ENCODE measurements around the gene COMP. TPM values are rescaled to one million over a fixed set of nuclear protein-coding genes. Genes with fewer than 3 reads are reported as not detected.
"Not testable (repeated sequence)": the region's sequence is repeated elsewhere in the genome, so short reads cannot be mapped to it uniquely, and the experiment has no call there.

COMP gene
- total RNA-seq, 5 donors from 2014 or later (not counting 1 experiment from before 2014, with no cell fraction given): not detected

- Mint-ChIP-seq H3K9me3 (no peaks in the 10 kb centered on the region), H3K36me3 (no peaks in the 10 kb centered on the region), H3K4me3 (no peak overlapping the region), H3K27me3 (no peaks in the 10 kb centered on the region), H3K27ac (no peak overlapping the region), H3K4me1 (peaks cover 0 to 7% (median 3%) of the 10 kb centered on the region in 3 donors)
- 92% methylated on average over 9 of the region's 9 CpGs for WGBS (ENCODE audit: insufficient coverage)
- POLR2A ChIA-PET: interaction anchor here in 1 of 2 donors (0.5 kb wide), 1 partner anchor 220 kb away, joined by 8 read pairs; no protein-coding TSS in a partner anchor
- ATAC-seq (replicated peaks in 1 of 4) (no peak), DNase-seq (no peak)
- no peaks in the 10 kb centered on the region for H3K9me3 ChIP-seq
- H3K27ac ChIP-seq (ENCODE audit: low read length): no peak overlapping the region
- CTCF ChIA-PET: no interaction called here
- H3K27me3 ChIP-seq (replicated peaks in 1 of 2; ENCODE audit: control insufficient read depth in 2 of 2, extremely low read depth in 1 of 2, insufficient read depth in 2 of 2, low read length in 1 of 2): no peaks in the 10 kb centered on the region
- H3K36me3 ChIP-seq (ENCODE audit: control insufficient read depth in 2 of 2, extremely low read depth in 1 of 2, insufficient read depth in 1 of 2, low read length in 1 of 2): peaks cover 0 to 2% of the 10 kb centered on the region in 2 donors
- no peak overlapping the region for H3K4me3 ChIP-seq (ENCODE audit: control insufficient read depth in 1 of 2, extremely low read depth in 1 of 2, low read length in 1 of 2)
- no peaks in the 10 kb centered on the region for H3K4me1 ChIP-seq (ENCODE audit: control insufficient read depth in 1 of 2, extremely low read depth in 1 of 2, insufficient read depth in 2 of 2, low read length in 2 of 2)
Measured at GRCh38 chr19:18735752-18736151, 55.4 kb downstream of the COMP start.

- 95% methylated on average over 12 of the region's 14 CpGs for WGBS (ENCODE audit: insufficient coverage)
- POLR2A ChIA-PET: interaction anchor here in 1 of 2 donors (0.5 kb wide), 1 partner anchor 221 kb away, joined by 8 read pairs; no protein-coding TSS in a partner anchor
- no peak overlapping the region for H3K4me3 ChIP-seq (ENCODE audit: control insufficient read depth in 1 of 2, extremely low read depth in 1 of 2, low read length in 1 of 2)
Measured at GRCh38 chr19:18735324-18735723, 55.8 kb downstream of the COMP start.

GRCh38 chr19:18733762-18734332, 57.3 kb downstream of the COMP start:
- H3K36me3 Mint-ChIP-seq; H3K4me3 ChIP-seq (ENCODE audit: control insufficient read depth in 1 of 2, extremely low read depth in 1 of 2, low read length in 1 of 2); H3K4me1 ChIP-seq (ENCODE audit: control insufficient read depth in 1 of 2, extremely low read depth in 1 of 2, insufficient read depth in 2 of 2, low read length in 2 of 2); CTCF ChIA-PET; H3K9me3 ChIP-seq; H3K27ac Mint-ChIP-seq; H3K27me3 Mint-ChIP-seq; H3K36me3 ChIP-seq (ENCODE audit: control insufficient read depth in 2 of 2, extremely low read depth in 1 of 2, insufficient read depth in 1 of 2, low read length in 1 of 2); H3K4me3 Mint-ChIP-seq; H3K27me3 ChIP-seq (replicated peaks in 1 of 2; ENCODE audit: control insufficient read depth in 2 of 2, extremely low read depth in 1 of 2, insufficient read depth in 2 of 2, low read length in 1 of 2); H3K4me1 Mint-ChIP-seq; H3K9me3 Mint-ChIP-seq; POLR2A ChIA-PET; ATAC-seq (replicated peaks in 1 of 4); DNase-seq; H3K27ac ChIP-seq (ENCODE audit: low read length): not testable (repeated sequence)
- WGBS (ENCODE audit: insufficient coverage): 100% methylated on average over 7 of the region's 11 CpGs

More at GRCh38 chr19:18735324-18735723, 55.8 kb downstream of the COMP start:
- Mint-ChIP-seq H3K27me3 (no peaks in the 10 kb centered on the region), H3K27ac (no peak overlapping the region), H3K36me3 (no peaks in the 10 kb centered on the region), H3K4me3 (no peak overlapping the region), H3K9me3 (no peaks in the 10 kb centered on the region), H3K4me1 (peaks cover 0 to 7% (median 0%) of the 10 kb centered on the region in 3 donors)
- Histone ChIP-seq H3K4me1 (ENCODE audit: control insufficient read depth in 1 of 2, extremely low read depth in 1 of 2, insufficient read depth in 2 of 2, low read length in 2 of 2) (no peaks in the 10 kb centered on the region), H3K9me3 (no peaks in the 10 kb centered on the region), H3K36me3 (ENCODE audit: control insufficient read depth in 2 of 2, extremely low read depth in 1 of 2, insufficient read depth in 1 of 2, low read length in 1 of 2) (peaks cover 0 to 2% of the 10 kb centered on the region in 2 donors), H3K27ac (ENCODE audit: low read length) (no peak overlapping the region), H3K27me3 (replicated peaks in 1 of 2; ENCODE audit: control insufficient read depth in 2 of 2, extremely low read depth in 1 of 2, insufficient read depth in 2 of 2, low read length in 1 of 2) (no peaks in the 10 kb centered on the region)
- CTCF ChIA-PET: no interaction called here
- DNase-seq (no peak), ATAC-seq (replicated peaks in 1 of 4) (no peak)

GRCh38 chr19:18733196-18733647, 57.9 kb downstream of the COMP start:
- H3K27ac ChIP-seq (ENCODE audit: low read length): no peak overlapping the region
- no peaks in the 10 kb centered on the region for H3K4me1 ChIP-seq (ENCODE audit: control insufficient read depth in 1 of 2, extremely low read depth in 1 of 2, insufficient read depth in 2 of 2, low read length in 2 of 2)
- DNase-seq (no peak), ATAC-seq (replicated peaks in 1 of 4) (no peak)
- Mint-ChIP-seq H3K27me3 (no peaks in the 10 kb centered on the region), H3K9me3 (no peaks in the 10 kb centered on the region), H3K4me3 (no peak overlapping the region), H3K27ac (no peak overlapping the region), H3K4me1 (peaks cover 0 to 7% (median 0%) of the 10 kb centered on the region in 3 donors), H3K36me3 (no peaks in the 10 kb centered on the region)
- peaks cover 2% of the 10 kb centered on the region in 2 donors for H3K36me3 ChIP-seq (ENCODE audit: control insufficient read depth in 2 of 2, extremely low read depth in 1 of 2, insufficient read depth in 1 of 2, low read length in 1 of 2)
- H3K27me3 ChIP-seq (replicated peaks in 1 of 2; ENCODE audit: control insufficient read depth in 2 of 2, extremely low read depth in 1 of 2, insufficient read depth in 2 of 2, low read length in 1 of 2): no peaks in the 10 kb centered on the region
- H3K9me3 ChIP-seq: no peaks in the 10 kb centered on the region
- no peak overlapping the region for H3K4me3 ChIP-seq (ENCODE audit: control insufficient read depth in 1 of 2, extremely low read depth in 1 of 2, low read length in 1 of 2)
- POLR2A ChIA-PET: no interaction called here
- 94% methylated on average over 9 of the region's 11 CpGs for WGBS (ENCODE audit: insufficient coverage)
- CTCF ChIA-PET: no interaction called here

Other genes with a start within 250 kb of the COMP start
- 100 to 1,000 TPM; 158 to 282 (median 244) TPM for gene FKBP8, start 247.7 kb downstream of the COMP start, total RNA-seq
- gene KXD1, start 233.4 kb downstream of the COMP start, total RNA-seq: 100 to 1,000 TPM in 1 of 5 donors, 10 to 100 TPM in 4; 73.1 to 112 (median 95.8) TPM
- gene UBA52, start 219.4 kb downstream of the COMP start, total RNA-seq: 1,000 to 10,000 TPM; 1,917 to 2,053 (median 1,972) TPM
- gene REX1BD, start 202.5 kb downstream of the COMP start, total RNA-seq: 100 to 1,000 TPM in 4 of 5 donors, 10 to 100 TPM in 1; 91.8 to 166 (median 150) TPM
- gene CRLF1, start 184.5 kb downstream of the COMP start, total RNA-seq: under 1 TPM in 2 of 5 donors, not detected in 3; 0.56 to 0.73 TPM
- gene TMEM59L, start 178.4 kb downstream of the COMP start, total RNA-seq: under 1 TPM in 2 of 5 donors, not detected in 3; 0.38 to 0.40 TPM
- gene KLHL26, start 154.3 kb downstream of the COMP start, total RNA-seq: 10 to 100 TPM in 4 of 5 donors, 1 to 10 TPM in 1; 8.8 to 16.4 (median 14.1) TPM
- gene CRTC1, start 107.6 kb downstream of the COMP start, total RNA-seq: 10 to 100 TPM; 19.6 to 26.9 (median 25.0) TPM
- 100 to 1,000 TPM; 114 to 143 (median 127) TPM for gene UPF1, start 40.7 kb upstream of the COMP start, total RNA-seq
- under 1 TPM in 2 of 5 donors, not detected in 3; 0.20 TPM for gene CERS1, start 104.9 kb upstream of the COMP start, total RNA-seq
- gene COPE, start 128.1 kb upstream of the COMP start, total RNA-seq: 100 to 1,000 TPM; 148 to 222 (median 189) TPM
- 10 to 100 TPM; 42.4 to 55.3 (median 48.1) TPM for gene DDX49, start 128.4 kb upstream of the COMP start, total RNA-seq
- gene HOMER3, start 149.9 kb upstream of the COMP start, total RNA-seq: 1 to 10 TPM in 4 of 5 donors, under 1 TPM in 1; 0.93 to 1.9 (median 1.3) TPM
- 100 to 1,000 TPM; 114 to 139 (median 119) TPM for gene SUGP2, start 242.2 kb upstream of the COMP start, total RNA-seq
- 10 to 100 TPM; 12.8 to 22.7 (median 18.7) TPM for gene ARMC6, start 242.3 kb upstream of the COMP start, total RNA-seq

All from T-cell (primary cell).